Activated naive CD8-positive, alpha-beta T cell treated with anti-CD3 and anti-CD28 coated beads, Interleukin-2, amount 10 ng/mL, durations not matched to agents 7 days and 5 days (primary cell): ENCODE data around the gene CELF1. TPM values are rescaled to one million over a fixed set of nuclear protein-coding genes. Genes with fewer than 3 reads are reported as not detected.

Source experiments
- ATAC-seq: fragments of 150-1000 bp; cut with Tn5 transposase; one replicate; pipeline ENCODE4 v1.10.0; 2021; ENCODE audit warnings: low read depth, moderate library complexity
- POLR2A ChIA-PET: fragments of 350-600 bp; sonication (Branson Sonifier 250); formaldehyde crosslinking; loops from one replicate; lab custom pipeline; 2021; ENCODE audit warnings: antibody characterized with exemption; lab: Charles Lee
- DNase-seq: peaks from one replicate; pipeline ENCODE4 v3.0.0; 2021
- H3K27ac Mint-ChIP-seq: one replicate; pipeline ENCODE4 v1.8.0; 2022; ENCODE audit warnings: mild to moderate bottlenecking, mixed read lengths
- H3K27me3 Mint-ChIP-seq: one replicate; pipeline ENCODE4 v1.8.0; 2022; ENCODE audit warnings: mild to moderate bottlenecking, moderate library complexity, mixed read lengths
- H3K36me3 Mint-ChIP-seq: one replicate; pipeline ENCODE4 v1.8.0; 2021; ENCODE audit warnings: mild to moderate bottlenecking, mixed read lengths
- H3K4me1 Mint-ChIP-seq: one replicate; pipeline ENCODE4 v1.8.0; 2021; ENCODE audit warnings: mixed read lengths
- H3K4me3 Mint-ChIP-seq: one replicate; pipeline ENCODE4 v1.8.0; 2022; ENCODE audit warnings: mild to moderate bottlenecking, moderate library complexity, mixed read lengths
- H3K9me3 Mint-ChIP-seq: one replicate; pipeline ENCODE4 v1.8.0; 2021; ENCODE audit warnings: mixed read lengths
- total RNA-seq, 2 experiments: library from RNA; stranded (reverse); gene quantifications; one replicate each; pipeline ENCODE4 v1.2.3, GENCODE V29; 2021

Gene CELF1
- total RNA-seq, 2 experiments from 2014 or later = 102 to 113 TPM

GRCh38 chr11:47436726-47437125 lies 116.2 kb downstream of the CELF1 start:
- POLR2A ChIA-PET = no interaction called here
- Mint-ChIP-seq H3K9me3 (no peaks in the 10 kb centered on the region), H3K4me1 (no peaks in the 10 kb centered on the region), H3K27ac (no peak overlapping the region), H3K27me3 (peaks cover 6% of the 10 kb centered on the region), H3K4me3 (no peak overlapping the region), H3K36me3 (no peaks in the 10 kb centered on the region)
- ATAC-seq = no peak
- DNase-seq = no peak

GRCh38 chr11:47435687-47436086 lies 117.2 kb downstream of the CELF1 start:
- Mint-ChIP-seq H3K4me1 (no peaks in the 10 kb centered on the region), H3K4me3 (no peak overlapping the region), H3K27ac (no peak overlapping the region), H3K9me3 (no peaks in the 10 kb centered on the region), H3K27me3 (peaks cover 6% of the 10 kb centered on the region), H3K36me3 (no peaks in the 10 kb centered on the region)
- POLR2A ChIA-PET = interaction anchor here (0.7 kb wide), 1 partner anchor 233 kb away, joined by 4 read pairs; no protein-coding TSS in a partner anchor
- DNase-seq = no peak
- ATAC-seq = no peak

GRCh38 chr11:47434011-47434786 lies 118.7 kb downstream of the CELF1 start:
- Mint-ChIP-seq H3K36me3 (no peaks in the 10 kb centered on the region), H3K27me3 (peaks cover 6% of the 10 kb centered on the region), H3K27ac (no peak overlapping the region), H3K4me1 (peaks cover 3% of the 10 kb centered on the region), H3K9me3 (no peaks in the 10 kb centered on the region), H3K4me3 (no peak overlapping the region)
- DNase-seq (no peak), ATAC-seq (no peak)
- POLR2A ChIA-PET = no interaction called here

GRCh38 chr11:47433157-47433556 lies 119.8 kb downstream of the CELF1 start:
- H3K36me3 Mint-ChIP-seq = no peaks in the 10 kb centered on the region
- ATAC-seq (no peak), DNase-seq (no peak)
- peaks cover 6% of the 10 kb centered on the region for H3K27me3 Mint-ChIP-seq
- POLR2A ChIA-PET = no interaction called here
- H3K4me1 Mint-ChIP-seq = peaks cover 3% of the 10 kb centered on the region
- no peak overlapping the region for H3K27ac Mint-ChIP-seq
- H3K4me3 Mint-ChIP-seq = no peak overlapping the region
- H3K9me3 Mint-ChIP-seq = no peaks in the 10 kb centered on the region

- Mint-ChIP-seq H3K9me3 (no peaks in the 10 kb centered on the region), H3K36me3 (no peaks in the 10 kb centered on the region), H3K4me3 (no peak overlapping the region), H3K27ac (no peak overlapping the region), H3K27me3 (peaks cover 4% of the 10 kb centered on the region), H3K4me1 (peaks cover 4% of the 10 kb centered on the region)
- ATAC-seq = no peak
- POLR2A ChIA-PET = no interaction called here
- DNase-seq = no peak
Observed at GRCh38 chr11:47431356-47432083, 121.4 kb downstream of the CELF1 start.

GRCh38 chr11:47430524-47430923 lies 122.4 kb downstream of the CELF1 start:
- no peak for ATAC-seq
- Mint-ChIP-seq H3K27me3 (no peaks in the 10 kb centered on the region), H3K9me3 (no peaks in the 10 kb centered on the region), H3K36me3 (peaks cover 3% of the 10 kb centered on the region), H3K4me1 (peaks cover 5% of the 10 kb centered on the region), H3K27ac (no peak overlapping the region), H3K4me3 (no peak overlapping the region)
- no peak for DNase-seq
- POLR2A ChIA-PET = no interaction called here

- Mint-ChIP-seq H3K9me3 (no peaks in the 10 kb centered on the region), H3K4me1 (peaks cover 18% of the 10 kb centered on the region), H3K27ac (peak within 1 kb of the TSS; percentile 99), H3K36me3 (peaks cover 16% of the 10 kb centered on the region), H3K27me3 (no peaks in the 10 kb centered on the region), H3K4me3 (peak within 1 kb of the TSS; percentile 100)
- POLR2A ChIA-PET = interaction anchor here (0.7 to 3.9 kb wide), 11 partner anchors 9 to 211 kb away, joined by 3 to 22 read pairs (median 4); partner anchors contain the start of genes ACP2 and DDB2
- DNase-seq (peak; percentile 99), ATAC-seq (peak; percentile 94)
Observed at GRCh38 chr11:47426062-47426956, 126.6 kb downstream of the CELF1 start, which contains the start of gene PSMC3. PSMC3 (minus strand) TSS chr11:47426439; CDS start chr11:47426279, 160 bp downstream.

GRCh38 chr11:47425611-47426010 lies 127.3 kb downstream of the CELF1 start:
- H3K36me3 Mint-ChIP-seq = peaks cover 16% of the 10 kb centered on the region
- H3K4me3 Mint-ChIP-seq = peak overlapping the region; percentile 100
- ATAC-seq (no peak), DNase-seq (no peak)
- peaks cover 18% of the 10 kb centered on the region for H3K4me1 Mint-ChIP-seq
- POLR2A ChIA-PET = interaction anchor here (0.7 to 3.9 kb wide), 8 partner anchors 8 to 210 kb away, joined by 3 to 22 read pairs (median 4); partner anchors contain the start of gene DDB2
- H3K27ac Mint-ChIP-seq = peak overlapping the region; percentile 99
- H3K27me3 Mint-ChIP-seq = no peaks in the 10 kb centered on the region
- H3K9me3 Mint-ChIP-seq = no peaks in the 10 kb centered on the region

- POLR2A ChIA-PET = interaction anchor here (0.7 kb wide), 1 partner anchor 361 kb away, joined by 3 read pairs; no protein-coding TSS in a partner anchor
- ATAC-seq = no peak
- no peak overlapping the region for H3K4me3 Mint-ChIP-seq
- H3K27ac Mint-ChIP-seq = no peak overlapping the region
- peaks cover 27% of the 10 kb centered on the region for H3K36me3 Mint-ChIP-seq
- no peaks in the 10 kb centered on the region for H3K27me3 Mint-ChIP-seq
- no peak for DNase-seq
- peaks cover 5% of the 10 kb centered on the region for H3K4me1 Mint-ChIP-seq
- H3K9me3 Mint-ChIP-seq = no peaks in the 10 kb centered on the region
Observed at GRCh38 chr11:47418454-47419259, 134.3 kb downstream of the CELF1 start.

GRCh38 chr11:47417712-47418111 lies 135.2 kb downstream of the CELF1 start:
- no peak for ATAC-seq
- DNase-seq = no peak
- peaks cover 23% of the 10 kb centered on the region for H3K36me3 Mint-ChIP-seq
- H3K27me3 Mint-ChIP-seq = no peaks in the 10 kb centered on the region
- no peaks in the 10 kb centered on the region for H3K9me3 Mint-ChIP-seq
- POLR2A ChIA-PET = interaction anchor here (1.4 to 1.8 kb wide), 2 partner anchors 8 to 9 kb away, joined by 3 to 5 read pairs; partner anchors contain the start of genes PSMC3 and SLC39A13
- H3K4me1 Mint-ChIP-seq = peaks cover 5% of the 10 kb centered on the region
- no peak overlapping the region for H3K4me3 Mint-ChIP-seq
- peak overlapping the region; percentile 42 for H3K27ac Mint-ChIP-seq

- no peaks in the 10 kb centered on the region for H3K27me3 Mint-ChIP-seq
- peaks cover 23% of the 10 kb centered on the region for H3K36me3 Mint-ChIP-seq
- peaks cover 5% of the 10 kb centered on the region for H3K4me1 Mint-ChIP-seq
- no peak for DNase-seq
- no peak for ATAC-seq
- no peak overlapping the region for H3K27ac Mint-ChIP-seq
- no peaks in the 10 kb centered on the region for H3K9me3 Mint-ChIP-seq
- H3K4me3 Mint-ChIP-seq = no peak overlapping the region
- POLR2A ChIA-PET = interaction anchor here (0.8 kb wide), 1 partner anchor 10 kb away, joined by 4 read pairs; the partner anchor contains the start of gene PSMC3
Observed at GRCh38 chr11:47415949-47416472, 136.9 kb downstream of the CELF1 start.
